Spleen (tissue), 11 donors: ENCODE data around the gene ULK2. TPM values are rescaled to one million over a fixed set of nuclear protein-coding genes. Genes with fewer than 3 reads are reported as not detected.

Experiments
- DNase-seq: peaks from one replicate; pipeline ENCODE4 v3.0.0-alpha.2; 2020
- H3K27ac ChIP-seq, 8 donors: fragments of 200-600 bp; sonication (generic) in 7 of 8; 1 replicate in 4 of 8; 2 replicates in 4 of 8; pipeline versions ENCODE4 v1.5.0 to v1.8.0; 2016 to 2021; ENCODE audit warnings: inconsistent platforms in 4 of 8, mild to moderate bottlenecking in 4 of 8, moderate library complexity in 1 of 8
- H3K27me3 ChIP-seq, 7 donors: fragments of 200-600 bp; sonication (generic) in 6 of 7; replicated peaks in 1 of 7; 1 replicate in 4 of 7; 2 replicates in 3 of 7; pipeline versions ENCODE4 v1.5.0 to v1.8.0; 2016 to 2021; ENCODE audit warnings: inconsistent platforms in 3 of 7, mild to moderate bottlenecking in 1 of 7
- H3K36me3 ChIP-seq, 6 donors: fragments of 200-600 bp; sonication (generic) in 5 of 6; 1 replicate in 4 of 6; 2 replicates in 2 of 6; pipeline versions ENCODE4 v1.5.0 to v1.8.0; 2016 to 2021; ENCODE audit warnings: inconsistent platforms in 2 of 6
- H3K4me1 ChIP-seq, 6 donors: fragments of 200-600 bp; sonication (generic) in 5 of 6; 1 replicate in 3 of 6; 2 replicates in 3 of 6; pipeline versions ENCODE4 v1.5.0 to v1.8.0; 2016 to 2021; ENCODE audit warnings: inconsistent platforms in 3 of 6
- H3K4me3 ChIP-seq, 8 donors: fragments of 200-600 bp; sonication (generic) in 7 of 8; 1 replicate in 4 of 8; 2 replicates in 4 of 8; pipeline versions ENCODE4 v1.5.0 to v1.8.0; 2016 to 2021; ENCODE audit warnings: inconsistent platforms in 4 of 8, mild to moderate bottlenecking in 4 of 8, moderate library complexity in 2 of 8
- H3K9me3 ChIP-seq, 8 donors: fragments of 200-600 bp; sonication (generic) in 7 of 8; 1 replicate in 4 of 8; 2 replicates in 4 of 8; pipeline versions ENCODE4 v1.5.0 to v1.8.0; 2016 to 2021; ENCODE audit warnings: inconsistent platforms in 4 of 8
- POLR2A ChIP-seq, 3 donors: fragments of 450-650 bp; IDR thresholded peaks; one replicate each; pipeline ENCODE4 v1.5.1; 2017; ENCODE audit warnings: antibody characterized with exemption in 3 of 3, mild to moderate bottlenecking in 1 of 3
- POLR2AphosphoS5 ChIP-seq, 3 donors: sonication (generic); formaldehyde crosslinking; IDR thresholded peaks; one replicate each; pipeline ENCODE4 v1.5.1; 2017; ENCODE audit warnings: antibody characterized with exemption in 3 of 3
- WGBS, 5 donors: extraction: QIAGEN DNeasy Blood & Tissue Kit in 3 of 5; methylation state at CpG; one replicate each; pipeline versions ENCODE4 v1.1.5 to v1.1.7; 2013 to 2018; 5-methylcytosine and 5-hydroxymethylcytosine counted together
- intact Hi-C: fragments of 100-400 bp; cut with DNase I; formaldehyde crosslinking; loops from one replicate; pipeline ENCODE4 v1.15.0; 2023; ENCODE audit warnings: low total_unique reads
- polyA plus RNA-seq, 3 donors: library from polyadenylated mRNA; stranded (reverse); fragments of 200-250 nt; gene quantifications; one replicate each; pipeline ENCODE4 v1.2.1, GENCODE V29; 2013
- small RNA-seq, 4 donors: library from RNA; depleted of rRNA; stranded (forward); fragments of <200 nt; gene quantifications; one replicate each; pipeline ENCODE3, GENCODE V24; 2016
- total RNA-seq, 7 donors: library from RNA; depleted of rRNA in 3 of 7; stranded (reverse); fragments of >200 nt in 3 of 7; fragmentation: NEBNext Ultra II Directional in 4 of 7; extraction: Animal tissue kit (Norgen Biotek cat#: 25700) in 4 of 7; gene quantifications; one replicate each; pipeline versions ENCODE4 v1.1.0 to v1.2.1, GENCODE V29; 2016 to 2021
- TF ChIP-seq, protein P1 (sequence below), 11 experiments: fragments of 200-600 bp in 7 of 11; fragments of 450-650 bp in 4 of 11; sonication (generic) in 4 of 11; IDR thresholded peaks in 8 of 11; conservative IDR thresholded peaks in 3 of 11; 1 replicate in 7 of 11; 2 replicates in 4 of 11; pipeline versions ENCODE4 v1.4.0 to v1.8.0; 2016 to 2021; ENCODE audit warnings: antibody characterized with exemption in 11 of 11, inconsistent platforms in 4 of 11, mild to moderate bottlenecking in 1 of 11
- donor health status: healthy with polysubstance abuse.
- donor health status: DM: no; HTN: no; CAD: no; lungs with moderate emphysema.
- donor health status: DM: no; HTN: no; CAD: no.
- donor health status: Bipolar disorder and iron deficiency.
- donor health status: healthy.
- donor health status: DM: no; HTN: no; CAD: no.
- donor health status: DM: yes; HTN: yes; CAD: no.

The ULK2 gene
- total and polyA plus RNA-seq, 10 donors, result 2.7 to 20.9 (median 14.0) TPM

DNA sequence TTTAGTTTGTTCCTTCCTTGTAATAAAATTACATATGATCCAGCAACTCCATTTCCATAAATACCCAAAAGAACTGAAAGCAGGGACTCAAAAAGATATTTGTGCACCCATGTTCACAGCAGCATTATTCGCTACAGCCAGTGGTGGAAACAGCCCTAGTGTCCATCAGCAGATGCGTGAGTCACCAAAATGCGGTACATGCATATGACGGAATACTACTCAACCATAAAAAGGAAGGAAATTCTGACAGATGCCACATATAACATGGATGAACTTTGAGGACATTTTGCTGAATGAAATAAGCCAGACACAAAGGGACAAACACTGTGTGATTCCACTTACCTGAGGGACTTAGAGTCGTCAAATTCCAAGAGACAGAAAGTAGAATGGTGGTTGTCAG, 142.2 kb downstream of the ULK2 start:
- peak overlapping the region in 1 of 8 donors; percentile 77 for H3K27ac ChIP-seq
- TF ChIP-seq POLR2A (IDR thresholded peaks at IDR 0.05) (no peak), POLR2AphosphoS5 (IDR thresholded peaks at IDR 0.05) (no peak)
- intact Hi-C loops, result no loop called here
- H3K4me1 ChIP-seq, result peaks cover 13 to 53% (median 37%) of the 10 kb centered on the region in 6 donors
- H3K4me3 ChIP-seq, result no peak overlapping the region
- no peaks in the 10 kb centered on the region for H3K27me3 ChIP-seq
- DNase-seq, result no peak
- no peaks in the 10 kb centered on the region for H3K36me3 ChIP-seq
- H3K9me3 ChIP-seq, result no peaks in the 10 kb centered on the region
- 75 to 92% (median 87%) methylated on average over 5 of the region's 5 CpGs for WGBS, 5 donors

DNA sequence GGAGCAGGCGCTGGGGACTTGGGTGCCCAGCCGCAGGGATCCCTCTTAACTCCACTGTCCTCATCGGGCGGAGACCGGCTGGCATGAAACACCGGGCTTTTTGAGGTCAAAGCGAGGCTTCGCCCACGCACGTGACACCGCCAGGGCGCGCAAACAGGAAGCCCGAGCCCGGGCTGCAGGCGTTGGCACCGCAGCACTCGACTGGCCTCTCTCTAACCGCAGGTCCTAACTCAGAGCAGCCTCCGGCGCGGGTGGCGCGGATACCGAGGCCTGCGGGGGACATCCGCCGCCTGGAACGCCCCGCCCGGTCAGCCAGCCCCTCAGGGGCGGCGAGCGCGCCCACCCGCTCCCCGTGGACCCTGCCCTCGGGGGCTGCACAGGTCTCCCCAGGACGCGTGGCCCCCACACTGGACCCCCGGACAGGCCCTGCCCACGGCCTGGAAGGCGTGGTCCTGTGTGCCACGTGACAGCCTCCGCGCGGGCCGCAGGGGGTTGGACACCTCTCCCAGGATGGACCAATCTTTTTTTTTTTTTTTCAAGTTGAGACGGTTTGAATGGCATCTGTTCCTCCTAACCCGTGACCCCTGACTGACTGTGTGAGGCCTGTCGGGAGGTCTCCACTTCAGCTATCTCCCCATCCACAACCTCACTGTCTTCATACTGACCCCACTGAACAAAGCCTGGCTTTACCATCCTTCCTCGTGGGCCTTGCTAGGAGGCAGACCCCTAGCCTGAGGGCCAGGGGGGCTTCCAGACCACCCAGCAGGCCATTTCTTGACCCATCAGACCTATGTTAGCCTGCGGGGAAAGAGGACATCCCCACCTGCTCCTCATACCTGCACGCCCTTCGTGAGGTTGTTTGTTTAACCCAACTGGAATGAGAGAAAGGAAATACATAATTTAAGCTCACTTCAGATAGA, 143.0 kb downstream of the ULK2 start:
- H3K36me3 ChIP-seq, result no peaks in the 10 kb centered on the region
- H3K27ac ChIP-seq, result peak overlapping the region; percentile 16 to 78 (median 64)
- no peaks in the 10 kb centered on the region for H3K27me3 ChIP-seq
- peak; percentile 92 for DNase-seq
- peaks cover 13 to 58% (median 39%) of the 10 kb centered on the region in 6 donors for H3K4me1 ChIP-seq
- intact Hi-C loops, result no loop called here
- WGBS, 5 donors, result 25 to 53% (median 40%) methylated on average over 18 to 55 of the region's 55 CpGs
- TF ChIP-seq, protein P1, sequence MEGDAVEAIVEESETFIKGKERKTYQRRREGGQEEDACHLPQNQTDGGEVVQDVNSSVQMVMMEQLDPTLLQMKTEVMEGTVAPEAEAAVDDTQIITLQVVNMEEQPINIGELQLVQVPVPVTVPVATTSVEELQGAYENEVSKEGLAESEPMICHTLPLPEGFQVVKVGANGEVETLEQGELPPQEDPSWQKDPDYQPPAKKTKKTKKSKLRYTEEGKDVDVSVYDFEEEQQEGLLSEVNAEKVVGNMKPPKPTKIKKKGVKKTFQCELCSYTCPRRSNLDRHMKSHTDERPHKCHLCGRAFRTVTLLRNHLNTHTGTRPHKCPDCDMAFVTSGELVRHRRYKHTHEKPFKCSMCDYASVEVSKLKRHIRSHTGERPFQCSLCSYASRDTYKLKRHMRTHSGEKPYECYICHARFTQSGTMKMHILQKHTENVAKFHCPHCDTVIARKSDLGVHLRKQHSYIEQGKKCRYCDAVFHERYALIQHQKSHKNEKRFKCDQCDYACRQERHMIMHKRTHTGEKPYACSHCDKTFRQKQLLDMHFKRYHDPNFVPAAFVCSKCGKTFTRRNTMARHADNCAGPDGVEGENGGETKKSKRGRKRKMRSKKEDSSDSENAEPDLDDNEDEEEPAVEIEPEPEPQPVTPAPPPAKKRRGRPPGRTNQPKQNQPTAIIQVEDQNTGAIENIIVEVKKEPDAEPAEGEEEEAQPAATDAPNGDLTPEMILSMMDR (IDR thresholded peaks at IDR 0.05 in 8 of 11, conservative IDR thresholded peaks at IDR 0.05 in 3 of 11), result no peak
- peak; percentile 41 to 83 (median 80) for TF ChIP-seq POLR2AphosphoS5 (IDR thresholded peaks at IDR 0.05)
- H3K4me3 ChIP-seq, result peak overlapping the region in 7 of 8 donors; percentile 9 to 66 (median 35)
- no peaks in the 10 kb centered on the region for H3K9me3 ChIP-seq

DNA sequence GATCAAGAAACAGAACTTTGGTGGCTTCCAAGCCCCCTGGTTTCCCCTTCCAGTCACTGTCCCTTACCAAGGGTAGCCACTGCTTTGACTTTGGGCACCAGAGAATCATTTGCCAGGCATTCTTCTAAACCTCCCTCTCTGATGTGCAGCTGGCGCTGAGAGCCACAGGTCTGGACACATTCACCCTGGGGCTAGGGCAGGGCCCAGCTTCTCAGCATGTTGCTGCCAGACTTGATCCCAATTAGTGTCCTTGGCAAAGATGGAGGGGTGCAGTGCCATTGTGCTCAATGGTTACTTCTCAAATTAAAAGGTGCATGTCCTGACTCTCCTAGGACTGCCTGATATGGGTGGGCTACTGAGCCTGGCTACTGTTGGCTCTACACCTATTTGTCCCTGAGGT, 143.8 kb downstream of the ULK2 start:
- Histone ChIP-seq H3K27ac (peak overlapping the region in 6 of 8 donors; percentile 51 to 78 (median 74)), H3K4me1 (peaks cover 13 to 58% (median 39%) of the 10 kb centered on the region in 6 donors), H3K36me3 (no peaks in the 10 kb centered on the region), H3K4me3 (peak overlapping the region in 3 of 8 donors; percentile 9 to 66 (median 35)), H3K9me3 (no peaks in the 10 kb centered on the region), H3K27me3 (no peaks in the 10 kb centered on the region)
- TF ChIP-seq POLR2A (IDR thresholded peaks at IDR 0.05) (no peak), POLR2AphosphoS5 (IDR thresholded peaks at IDR 0.05) (no peak)
- TF ChIP-seq, protein P1 (IDR thresholded peaks at IDR 0.05 in 8 of 11, conservative IDR thresholded peaks at IDR 0.05 in 3 of 11), result no peak
- no peak for DNase-seq
- 99 to 100% (median 100%) methylated on average over 1 of the region's 1 CpG for WGBS, 5 donors
- intact Hi-C loops, result no loop called here

Small RNA genes within 50 kb of the gene (small RNA-seq; reads per million reads assigned to genes)
- 0 reads per million in 4 donors for gene AC015726.2

Other genes with a start within 250 kb of the ULK2 start
- gene ALDH3A2, start 219.2 kb downstream of the ULK2 start, total RNA-seq, result 10 to 100 TPM; 26.7 to 73.1 (median 68.1) TPM
- 10 to 100 TPM; 14.4 to 22.3 (median 15.4) TPM for gene ALDH3A2, start 219.2 kb downstream of the ULK2 start, polyA plus RNA-seq
- gene SLC47A2, start 151.4 kb downstream of the ULK2 start, total RNA-seq, result not detected
- gene SLC47A2, start 151.4 kb downstream of the ULK2 start, polyA plus RNA-seq, result under 1 TPM in 1 of 3 donors, not detected in 2; 0.03 TPM
- gene ALDH3A1, start 119.6 kb downstream of the ULK2 start, total RNA-seq, result 10 to 100 TPM in 1 of 7 donors, 1 to 10 TPM in 2, under 1 TPM in 3, not detected in 1; 0.54 to 16.1 (median 0.90) TPM
- gene ALDH3A1, start 119.6 kb downstream of the ULK2 start, polyA plus RNA-seq, result 1 to 10 TPM in 1 of 3 donors, under 1 TPM in 2; 0.36 to 1.2 (median 0.52) TPM
- gene AKAP10, start 109.9 kb upstream of the ULK2 start, total RNA-seq, result 10 to 100 TPM; 43.3 to 69.8 (median 65.5) TPM
- gene AKAP10, start 109.9 kb upstream of the ULK2 start, polyA plus RNA-seq, result 10 to 100 TPM in 1 of 3 donors, 1 to 10 TPM in 2; 6.9 to 10.8 (median 7.8) TPM
- gene SPECC1, start 141.4 kb upstream of the ULK2 start, total RNA-seq, result 100 to 1,000 TPM in 2 of 7 donors, 10 to 100 TPM in 5; 66.4 to 129 (median 92.7) TPM
- 10 to 100 TPM in 1 of 3 donors, 1 to 10 TPM in 2; 7.4 to 20.9 (median 8.5) TPM for gene SPECC1, start 141.4 kb upstream of the ULK2 start, polyA plus RNA-seq